Hematopoietic multipotent progenitor cell treated with erythropoietin and hydrocortisone succinate and interleukin-3 and kit ligand, for 8 days (in vitro differentiated cells): ENCODE results near the gene SYNPO2L.
"Not testable (repeated sequence)": the region's sequence is repeated elsewhere in the genome, so short reads cannot be mapped to it uniquely, and the experiment has no call there.

Experiments
- DNase-seq: peaks from one replicate; pipeline ENCODE4 v3.0.0-alpha.2; 2015

Gene SYNPO2L

DNA sequence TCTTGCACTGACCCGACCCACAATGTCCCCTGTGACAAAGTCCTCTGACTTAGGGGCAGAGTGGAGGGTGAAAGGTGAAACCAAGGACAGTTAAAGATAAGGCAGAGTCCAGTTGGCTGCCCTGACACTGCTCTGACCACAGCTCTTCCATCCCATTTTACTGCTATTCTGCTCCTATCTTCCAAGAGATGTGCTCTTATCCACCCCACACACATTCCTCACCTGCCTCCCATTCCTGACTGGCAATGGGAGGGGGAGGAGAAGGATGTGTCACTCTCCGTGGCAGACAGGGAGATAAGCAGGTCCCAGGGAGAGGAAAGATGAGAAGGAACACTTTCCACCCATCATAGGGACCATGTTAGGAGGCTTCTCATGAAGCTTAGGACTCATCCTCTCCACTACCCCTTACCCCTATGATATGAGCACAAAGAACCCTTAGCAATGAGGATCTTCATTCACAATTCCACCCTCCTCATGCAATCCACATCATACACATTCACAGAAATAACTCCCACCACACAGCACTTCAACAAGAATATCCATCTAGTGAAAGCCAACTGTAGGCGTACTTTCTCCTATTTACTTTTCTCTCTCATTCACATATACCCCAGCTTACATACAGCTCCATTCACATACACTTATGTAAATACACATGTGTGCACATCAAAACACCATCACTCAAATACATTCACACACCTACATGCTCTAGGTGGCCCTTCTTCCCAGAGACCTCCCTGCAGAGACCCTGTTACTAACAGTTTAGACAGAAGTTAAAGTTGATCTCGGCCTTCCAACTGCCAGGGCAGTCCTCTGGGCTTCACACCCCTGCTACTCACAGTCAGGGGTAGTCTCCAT lies 6.6 kb downstream of the SYNPO2L start:
- DNase-seq = no peak

DNA sequence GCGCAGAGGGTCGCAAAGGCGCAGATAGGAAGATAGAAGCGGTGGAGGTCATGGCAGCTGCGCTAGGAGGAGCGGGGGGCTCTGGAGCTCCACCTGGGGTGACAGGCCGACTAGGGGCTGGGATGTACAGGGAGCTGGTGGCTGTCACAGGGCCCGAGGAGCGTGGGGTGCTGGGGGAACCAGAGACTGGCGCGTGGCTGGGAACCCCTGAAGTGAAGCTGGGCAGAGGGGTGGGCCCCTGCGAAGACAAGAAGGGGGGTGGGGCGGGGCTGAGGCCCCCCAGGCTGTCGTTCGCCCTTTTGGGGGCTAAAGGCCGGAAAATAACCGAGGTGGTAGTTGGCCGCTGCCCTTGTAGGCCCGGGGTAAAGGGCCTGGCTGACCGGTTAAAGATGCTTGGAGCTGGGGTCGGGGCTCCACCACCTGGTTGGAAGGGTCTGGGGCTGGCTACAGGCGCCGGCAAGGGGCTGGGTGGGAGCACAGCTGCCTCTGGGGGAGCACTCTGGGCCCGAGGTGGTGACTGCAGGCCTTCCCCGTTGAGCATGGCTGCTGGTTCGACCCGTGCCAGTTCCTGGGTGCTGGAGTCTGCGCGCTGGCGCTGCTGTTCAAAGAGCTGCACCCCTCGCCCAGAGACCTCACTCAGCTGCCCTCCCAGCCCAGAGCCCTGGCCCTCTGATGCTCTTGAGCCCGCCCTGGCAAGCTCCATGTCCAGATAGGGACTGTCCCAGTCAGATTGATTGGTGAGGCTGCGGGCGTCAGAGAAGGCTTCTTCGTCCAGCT lies 7.8 kb downstream of the SYNPO2L start:
- no peak for DNase-seq

DNA sequence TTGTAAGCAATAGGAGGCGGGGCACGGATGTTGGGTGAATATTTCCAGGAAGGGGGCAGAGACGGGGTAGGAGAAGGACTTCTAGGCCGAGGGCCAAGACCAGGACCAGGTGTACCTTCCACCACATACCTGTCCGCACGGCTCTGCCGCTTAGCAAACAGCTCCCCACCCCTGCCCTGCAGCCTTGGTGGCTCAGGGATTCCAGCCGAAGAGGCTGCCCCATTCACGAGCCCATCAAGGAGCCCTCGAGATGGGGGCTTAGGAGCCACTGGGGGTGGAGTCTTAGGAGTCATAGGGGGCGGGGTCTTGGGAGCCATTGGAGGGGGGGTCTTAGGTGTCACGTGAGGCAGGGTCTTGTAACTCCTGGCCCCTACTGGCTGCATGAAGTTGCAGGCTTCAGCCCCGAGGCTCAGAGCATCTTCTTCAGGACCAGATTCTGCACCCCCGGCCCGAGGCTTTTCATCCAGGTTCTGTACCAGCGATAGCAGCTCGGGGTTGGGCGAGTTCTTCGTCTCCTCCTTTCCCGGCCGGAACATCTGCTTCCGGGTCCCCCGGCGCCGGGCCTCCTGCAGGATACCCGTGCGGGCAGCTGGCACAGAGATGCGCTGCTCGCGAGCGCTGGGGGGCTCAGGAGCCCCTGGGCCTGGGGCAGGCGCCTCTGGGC lies 8.5 kb downstream of the SYNPO2L start:
- no peak for DNase-seq

DNA sequence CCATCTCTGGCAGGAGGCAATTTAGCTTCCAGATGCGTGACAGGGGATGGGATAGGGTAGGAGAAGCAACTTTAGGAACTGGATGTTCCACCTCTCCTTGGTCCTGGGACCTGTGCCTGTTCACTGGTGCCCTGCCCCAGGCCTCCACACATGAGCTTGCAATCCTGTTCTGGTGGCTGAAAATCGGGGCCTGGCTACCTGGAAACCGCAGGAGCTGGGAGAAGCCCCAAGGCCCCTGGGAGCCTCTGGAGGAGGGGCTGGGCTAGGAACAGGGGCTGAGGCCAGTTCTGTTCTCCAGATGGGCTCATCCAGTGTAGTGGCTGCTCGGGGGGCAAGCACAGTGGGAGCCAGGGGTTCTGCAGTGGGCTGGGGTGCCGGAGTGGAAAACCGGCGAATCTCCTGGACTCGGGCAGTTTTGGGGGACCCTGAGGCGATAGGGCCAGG lies 9.2 kb downstream of the SYNPO2L start:
- DNase-seq = no peak

DNA sequence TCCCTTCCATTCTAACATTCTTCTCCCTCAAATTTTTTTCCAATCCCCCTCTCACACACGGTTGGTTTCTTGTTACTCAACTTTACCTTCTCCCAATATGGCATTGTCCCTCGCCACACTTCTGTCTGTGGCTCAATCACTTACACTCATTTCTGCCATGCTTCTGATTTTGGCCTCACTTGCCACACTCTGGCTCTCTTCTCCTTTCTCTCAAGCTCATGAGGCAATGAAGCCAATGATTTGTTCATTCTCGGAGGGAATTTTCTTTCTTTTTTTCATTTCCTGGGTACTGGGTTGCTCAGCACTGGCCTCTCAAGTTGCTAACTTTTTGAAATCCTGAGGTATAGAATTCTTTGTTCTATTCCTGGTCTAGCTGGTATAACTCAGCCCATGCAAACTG lies 10.6 kb downstream of the SYNPO2L start:
- no peak for DNase-seq

DNA sequence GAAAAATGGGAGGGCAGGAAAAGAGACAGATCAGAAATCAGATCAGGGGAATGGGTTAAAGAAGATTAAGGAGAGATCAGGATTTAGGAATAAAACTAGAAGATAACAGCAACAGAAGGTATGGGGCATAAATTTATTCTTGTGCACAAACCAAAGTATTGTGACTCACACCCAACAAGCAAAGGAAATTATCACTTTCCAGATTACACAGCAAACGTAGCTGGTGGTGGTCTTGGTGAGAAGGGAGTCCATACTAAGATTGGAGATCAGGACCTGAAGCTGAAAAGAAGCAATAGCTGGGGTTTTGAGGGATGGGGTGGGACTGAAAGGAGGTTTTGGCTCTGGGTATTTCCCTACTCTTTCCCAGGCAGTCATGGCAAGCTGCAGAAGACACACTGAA lies 11.1 kb downstream of the SYNPO2L start:
- DNase-seq = no peak

DNA sequence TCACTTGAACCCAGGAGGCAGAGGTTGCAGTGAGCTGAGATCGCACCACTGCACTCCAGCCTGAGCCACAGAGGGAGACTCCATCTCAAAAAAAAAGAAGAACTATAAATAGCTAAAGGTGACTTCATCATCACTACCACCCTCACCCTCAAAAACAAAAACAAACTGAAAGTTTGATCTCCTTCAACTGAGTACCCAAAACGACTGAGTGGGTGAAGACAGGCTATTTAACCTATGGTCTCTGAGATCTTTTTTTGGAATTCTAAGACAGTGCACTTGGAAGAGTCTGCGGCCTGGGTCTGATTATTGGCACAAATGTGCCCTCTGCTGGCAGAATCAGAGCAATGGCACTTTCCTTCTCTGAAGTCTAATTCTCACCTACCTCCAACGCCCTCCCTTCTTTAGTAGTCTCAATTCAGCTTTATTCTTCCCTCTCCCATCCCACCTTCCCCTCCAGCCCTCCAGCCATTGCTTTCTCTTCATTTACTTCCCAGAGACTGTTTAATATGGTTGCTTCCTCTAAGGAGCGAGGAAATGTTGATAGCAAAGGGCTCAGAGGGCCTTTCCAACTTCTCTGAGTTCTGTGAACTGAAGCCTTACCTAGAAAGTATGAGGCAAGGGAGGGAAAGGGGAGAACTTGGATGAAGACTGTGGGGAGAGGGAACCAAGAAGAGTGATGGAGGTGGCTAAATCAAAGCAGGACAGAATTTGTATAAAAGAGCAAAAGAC lies 11.7 kb downstream of the SYNPO2L start:
- DNase-seq = peak; percentile 75

DNA sequence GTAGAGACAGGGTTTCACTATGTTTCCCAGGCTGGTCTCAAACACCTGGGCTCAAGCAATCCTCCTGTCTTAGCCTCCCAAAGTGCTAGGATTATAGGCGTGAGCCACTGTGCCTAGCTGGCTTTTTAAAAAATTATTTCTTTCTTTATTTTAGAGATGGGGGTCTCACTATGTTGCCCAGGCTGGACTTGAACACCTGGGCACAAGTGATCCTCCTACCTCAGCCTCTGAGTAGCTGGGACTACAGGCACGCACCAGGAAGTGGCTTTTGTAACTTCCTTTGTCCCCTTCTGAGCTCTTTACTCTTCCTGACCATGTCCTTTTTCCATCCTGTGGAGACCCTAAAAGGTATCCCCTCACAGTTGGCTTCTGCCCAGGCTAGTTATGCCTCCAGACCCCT lies 12.5 kb downstream of the SYNPO2L start:
- no peak for DNase-seq

DNA sequence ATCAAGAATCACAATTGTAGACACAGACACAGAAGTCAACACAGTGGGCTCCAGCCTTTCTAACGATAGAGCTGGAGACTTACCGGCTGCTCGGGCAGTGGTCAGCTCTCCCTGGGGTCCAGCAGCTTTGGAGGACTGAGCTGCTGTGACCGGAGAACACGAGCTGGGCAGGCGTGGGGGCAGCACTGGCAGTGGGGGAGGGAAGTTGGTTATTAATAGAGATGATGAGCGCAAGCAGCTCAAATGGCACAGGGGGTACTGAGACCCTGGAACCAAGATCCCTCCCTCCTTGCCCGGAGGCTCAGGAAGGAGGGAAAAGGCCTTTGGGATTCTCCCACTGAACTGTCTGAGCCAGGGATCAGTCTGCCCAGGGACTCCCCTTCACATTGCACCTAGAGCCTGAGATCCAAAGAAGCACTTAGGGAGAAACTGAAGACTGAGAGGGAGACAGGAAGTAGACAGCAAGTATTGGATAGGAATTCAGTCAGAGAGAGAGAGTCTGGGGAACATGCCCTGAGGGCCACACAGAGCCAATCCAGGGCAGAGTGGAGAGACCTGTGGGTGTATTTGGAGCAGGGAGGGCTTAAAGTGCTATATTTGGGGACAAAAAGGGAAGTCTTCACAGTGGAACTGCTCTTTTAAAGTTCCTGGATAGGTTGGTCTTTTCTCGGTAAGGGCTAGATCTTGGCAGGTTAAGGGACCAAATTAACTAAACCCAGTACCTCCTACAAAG lies 14.3 kb downstream of the SYNPO2L start, which contains the start of gene MYOZ1:
Gene MYOZ1 (minus strand): TSS at position 147 of the 733 bp plus-strand sequence. CDS start 1,457 bp downstream, outside the sequence.
- DNase-seq = no peak

DNA sequence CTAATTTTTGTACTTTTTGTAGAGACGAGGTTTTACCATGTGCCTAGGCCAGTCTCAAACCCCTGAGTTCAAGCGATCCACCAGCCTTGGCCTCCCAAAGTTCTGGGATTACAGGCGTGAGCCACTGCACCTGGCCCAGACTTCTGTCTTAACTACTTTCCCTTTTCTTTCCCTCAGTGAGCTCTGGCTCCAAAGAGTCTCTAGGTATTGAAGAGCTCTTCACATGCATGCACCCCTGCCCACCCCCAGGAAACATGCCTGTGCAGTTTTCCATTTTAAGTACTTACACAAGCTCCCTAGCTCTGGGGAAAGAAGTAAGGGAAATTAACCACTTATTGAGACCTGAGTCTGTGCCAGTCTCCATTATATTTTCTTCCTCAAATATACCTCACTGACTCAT lies 16.5 kb downstream of the SYNPO2L start:
- DNase-seq = no peak

DNA sequence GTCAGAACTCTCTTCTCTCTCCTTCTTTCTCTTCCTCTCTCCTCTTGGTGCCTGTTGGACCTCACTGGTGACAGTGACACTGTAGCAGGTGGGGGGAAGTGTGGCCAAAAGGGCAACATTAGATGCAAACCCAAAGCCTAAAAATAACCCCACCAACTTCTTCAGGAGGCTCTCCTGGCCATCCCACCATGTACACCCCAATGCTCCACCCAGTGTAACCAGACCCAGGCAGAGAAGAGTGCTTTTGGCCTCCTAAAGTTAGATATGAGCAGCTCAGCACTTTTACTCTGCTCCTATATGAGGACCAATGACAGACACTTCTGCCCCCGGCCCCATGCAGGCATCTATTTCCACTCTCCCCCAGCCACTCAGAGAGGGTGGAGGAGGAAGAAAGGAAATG lies 20.0 kb downstream of the SYNPO2L start:
- no peak for DNase-seq

DNA sequence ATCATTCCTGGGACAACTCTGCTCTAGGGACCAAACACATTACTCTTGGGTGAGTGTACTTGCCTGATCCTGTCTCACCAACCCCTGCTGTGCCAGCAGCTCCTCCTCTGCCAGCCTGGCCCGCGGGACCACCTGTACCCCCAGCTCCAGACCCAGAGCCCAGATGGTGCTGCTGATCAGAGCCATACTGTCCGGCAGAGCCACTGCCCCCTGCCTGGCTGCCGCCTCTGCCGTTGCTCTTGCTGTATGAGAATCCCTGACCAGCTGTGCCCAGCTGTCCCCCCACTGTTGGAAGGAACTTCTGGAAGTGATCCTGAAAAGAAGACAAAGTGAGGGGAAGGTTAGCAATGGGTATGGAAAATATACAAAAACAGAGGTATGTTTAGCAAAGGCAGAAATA lies 21.4 kb downstream of the SYNPO2L start:
- DNase-seq = no peak

DNA sequence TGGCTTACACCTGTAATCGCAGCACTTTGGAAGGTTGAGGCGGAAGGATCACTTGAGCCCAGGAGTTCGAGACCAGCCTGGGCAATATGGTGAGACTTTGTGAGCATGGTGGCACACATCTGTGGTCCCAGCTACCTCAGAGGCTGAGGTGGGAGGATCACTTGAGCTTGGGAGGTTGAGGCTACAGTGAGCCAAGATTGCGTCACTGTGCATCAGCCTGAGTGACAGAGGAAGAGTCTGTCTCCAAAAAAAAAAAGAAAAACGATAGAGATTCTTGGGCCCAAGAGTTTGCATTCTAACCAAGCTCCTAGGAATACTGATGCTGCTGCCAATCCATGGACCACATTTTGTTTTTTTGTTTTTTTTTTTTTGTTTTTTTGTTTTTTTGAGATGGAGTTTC lies 26.7 kb downstream of the SYNPO2L start:
- DNase-seq = no peak

DNA sequence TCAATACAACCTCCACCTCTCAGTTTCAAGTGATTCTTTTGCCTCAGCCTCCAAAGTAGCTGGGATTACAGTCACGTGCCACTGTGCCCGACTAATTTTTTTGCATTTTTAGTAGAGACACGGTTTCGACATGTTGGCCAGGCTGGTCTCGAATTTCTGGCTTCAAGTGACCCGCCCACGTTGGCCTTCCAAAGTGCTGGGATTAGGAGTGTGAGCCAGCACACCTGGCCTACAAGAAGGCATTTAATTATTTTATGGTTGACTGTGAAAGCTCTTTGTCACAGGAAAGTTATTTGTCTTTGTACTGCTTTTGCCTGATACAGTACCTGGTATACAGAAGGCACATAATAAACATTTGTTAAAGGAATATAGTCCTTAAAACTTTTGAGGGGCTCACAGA lies 27.4 kb downstream of the SYNPO2L start:
- DNase-seq = no peak

DNA sequence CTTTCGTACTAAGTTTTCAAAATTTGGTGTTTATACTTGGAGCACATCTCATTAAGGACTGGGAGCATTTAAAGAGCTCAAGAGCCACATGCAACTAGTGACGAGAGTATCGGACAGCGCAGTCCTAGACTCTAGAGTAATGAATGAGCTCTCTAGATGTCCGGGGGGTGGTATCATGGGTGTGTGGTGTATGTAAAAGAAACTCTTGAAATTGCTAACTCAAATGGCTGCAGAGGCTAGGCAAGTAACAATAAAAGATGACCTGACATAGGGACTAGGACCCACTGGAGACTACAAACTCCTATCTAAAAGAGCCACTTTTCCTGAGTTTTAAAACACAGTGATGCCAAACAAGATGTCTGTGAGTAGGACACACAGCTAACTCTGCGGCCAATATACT lies 28.5 kb downstream of the SYNPO2L start:
- DNase-seq = no peak

DNA sequence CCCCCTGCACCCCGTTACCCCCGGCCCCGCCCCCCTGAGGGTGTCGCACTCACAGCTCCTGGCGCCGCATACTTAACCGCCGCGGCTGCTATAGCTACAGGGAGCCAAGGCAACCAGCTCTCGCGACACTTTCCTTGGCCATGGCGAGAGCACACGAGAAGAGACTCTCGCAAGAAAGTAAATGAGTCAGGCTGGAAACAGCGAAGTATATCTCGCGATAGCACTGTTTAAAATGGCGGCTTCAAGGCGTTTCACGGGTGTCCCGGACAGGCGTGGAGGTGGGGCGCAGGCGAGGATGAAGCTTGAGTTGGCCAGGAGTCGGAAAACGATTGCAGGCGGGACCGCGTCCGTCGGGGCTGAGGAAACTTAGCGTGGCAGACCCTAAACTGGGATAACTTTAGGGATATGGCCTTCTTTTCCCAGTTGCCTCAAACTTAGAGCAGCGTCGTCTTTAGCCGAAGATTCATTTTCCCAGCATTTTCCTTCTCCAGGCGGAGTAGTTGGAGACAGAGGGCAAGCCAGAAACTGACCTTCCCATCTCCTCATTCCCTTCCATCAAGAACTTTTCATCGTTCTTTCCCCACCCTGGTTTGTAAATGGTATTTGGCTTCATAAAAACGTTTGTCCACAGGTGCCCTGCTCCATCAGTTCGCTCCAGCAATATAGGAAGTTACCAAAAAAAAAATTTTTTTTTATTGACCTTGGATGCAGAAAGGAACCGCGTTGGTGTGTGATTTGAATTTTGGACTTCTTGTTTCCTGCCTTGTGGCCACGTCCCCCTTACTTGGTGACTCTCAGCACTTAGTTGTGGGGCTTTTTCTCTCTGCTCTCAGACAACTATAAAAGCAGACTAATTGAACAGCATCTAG lies 29.7 kb downstream of the SYNPO2L start:
- DNase-seq = peak; percentile 98

DNA sequence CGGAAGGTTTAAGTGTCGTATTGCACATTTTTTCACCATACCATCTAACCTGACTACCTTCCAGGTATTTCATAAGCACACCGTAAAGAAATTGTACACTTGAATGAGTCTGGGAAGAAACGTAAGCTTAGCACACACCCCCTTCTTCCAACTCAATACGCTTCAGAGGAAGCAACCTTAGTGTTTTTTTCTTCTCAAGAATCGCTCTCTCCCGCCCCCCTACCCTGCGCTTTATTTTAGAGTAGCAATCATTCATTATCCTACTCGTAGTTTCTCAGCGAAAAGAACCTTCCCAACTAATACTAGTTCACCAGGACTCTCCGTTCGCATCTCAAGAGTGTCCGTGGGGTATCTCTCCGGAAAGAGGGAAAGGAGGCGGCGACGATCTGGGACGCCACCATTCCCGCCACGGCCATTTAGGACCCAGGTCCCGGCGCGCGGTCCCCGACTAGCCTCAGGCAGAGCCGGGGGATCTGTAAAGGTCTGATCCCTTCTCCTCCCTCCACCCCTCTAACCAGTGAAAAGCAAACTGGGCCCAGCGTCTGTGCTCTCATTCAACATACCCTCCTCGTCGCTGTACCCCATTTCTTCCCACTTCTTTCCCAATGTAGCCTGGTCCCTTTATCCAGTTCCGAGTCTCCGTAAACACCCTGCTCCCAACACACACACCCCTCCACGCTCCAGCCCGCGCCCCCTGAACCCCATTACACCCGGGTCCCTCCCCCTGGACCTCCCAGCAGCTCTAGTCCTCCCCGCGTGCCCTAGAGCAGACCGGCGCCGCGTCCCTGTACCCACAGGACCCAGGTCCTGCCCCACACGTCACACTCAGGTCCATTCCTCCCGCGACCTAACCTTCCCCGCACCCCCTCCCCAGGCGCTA lies 30.6 kb downstream of the SYNPO2L start:
- peak; percentile 38 for DNase-seq

DNA sequence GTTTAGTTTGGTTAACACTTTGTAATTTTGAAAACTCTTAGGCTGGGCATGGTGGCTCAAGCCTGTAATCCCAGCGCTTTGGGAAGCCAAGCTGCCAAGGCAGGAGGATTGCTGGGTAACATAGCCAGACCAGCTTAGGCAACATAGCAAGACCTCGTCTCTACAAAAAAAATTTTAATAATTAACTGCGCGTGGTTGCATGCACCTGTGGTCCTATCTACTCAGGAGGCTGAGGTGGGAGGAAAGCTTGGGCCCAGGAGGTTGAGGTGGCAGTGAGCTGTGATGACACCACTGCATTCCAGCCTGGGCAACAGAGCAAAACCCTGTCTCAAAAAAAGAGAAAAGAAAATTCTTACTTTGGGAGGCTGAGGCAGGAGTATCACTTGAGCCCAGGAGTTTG lies 32.8 kb downstream of the SYNPO2L start:
- DNase-seq = no peak

DNA sequence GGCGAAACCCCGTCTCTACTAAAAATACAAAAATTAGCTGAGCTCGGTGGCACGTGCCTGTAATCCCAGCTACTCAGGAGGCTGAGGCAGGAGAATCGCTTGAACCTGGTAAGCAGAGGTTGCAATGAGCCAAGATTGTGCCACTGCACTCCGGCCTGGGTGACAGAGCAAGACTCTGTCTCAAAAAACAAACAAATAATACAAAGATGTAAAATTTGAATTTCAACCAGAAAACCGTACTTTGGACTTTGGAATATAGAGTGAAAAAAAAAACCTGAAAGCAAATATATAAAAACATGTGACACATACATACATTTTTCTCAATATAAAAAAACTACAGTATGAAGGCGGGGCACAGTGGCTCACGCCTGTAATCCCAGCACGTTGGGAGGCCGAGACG lies 34.9 kb downstream of the SYNPO2L start:
- not testable (repeated sequence) for DNase-seq

DNA sequence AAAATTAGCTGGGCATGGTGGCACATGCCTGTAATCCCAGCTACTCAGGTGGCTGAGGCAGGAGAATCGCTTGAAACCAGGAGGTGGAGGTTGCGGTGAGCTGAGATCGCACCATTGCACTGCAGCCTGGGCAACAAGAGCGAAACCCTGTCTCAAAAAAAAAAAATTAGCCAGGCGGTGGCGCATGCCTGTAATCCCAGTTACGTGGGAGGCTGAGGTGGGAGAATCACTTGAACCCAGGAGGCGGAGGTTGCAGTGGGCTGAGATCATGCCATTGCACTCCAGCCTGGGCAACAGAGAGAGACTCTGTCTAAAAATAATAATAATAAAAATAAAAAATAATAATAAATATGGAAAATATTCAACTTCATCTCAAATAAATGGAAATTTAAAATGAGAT lies 38.7 kb downstream of the SYNPO2L start:
- DNase-seq = not testable (repeated sequence)
